NCI-H1105 treated with DMSO at 0.1 percent for 48 hours (cell line): ENCODE results near the gene OR7D2.
A peak's percentile ranks its signal among the peaks of the same experiment; 100 is the strongest.

ENCODE experiments used
- DNase-seq: peaks from one replicate; lab custom pipeline; 2025; lab: John Stamatoyannopoulos, UW

Gene OR7D2

DNA sequence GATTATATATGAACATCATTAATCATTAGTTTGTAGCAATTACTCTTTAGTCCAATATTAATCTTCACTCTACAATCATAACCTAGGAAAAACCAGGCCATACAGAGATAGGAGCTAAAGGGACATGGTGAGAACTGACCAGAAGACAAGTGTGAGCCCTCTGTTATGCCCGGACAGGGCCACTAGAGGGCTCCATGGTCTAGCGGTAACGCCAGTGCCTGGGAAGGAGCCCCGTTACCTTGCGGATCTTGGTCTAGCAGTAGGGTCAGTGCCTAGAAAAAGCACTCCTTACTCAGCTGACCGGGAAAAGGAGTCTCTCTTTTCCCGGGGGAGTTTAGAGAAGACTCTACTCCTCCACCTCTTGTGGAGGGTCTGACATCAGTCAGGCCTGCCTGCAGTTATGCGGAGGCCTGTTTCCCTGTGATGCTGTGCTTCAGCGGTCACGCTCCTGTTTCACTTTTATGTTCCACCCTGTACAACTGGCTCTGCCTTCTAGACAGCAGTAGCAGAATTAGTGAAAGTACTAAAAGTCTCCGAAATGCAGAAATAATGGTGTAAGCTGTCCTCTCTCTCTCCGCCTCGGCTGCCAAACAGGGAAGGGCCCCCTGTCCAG is 26.8 kb downstream of the OR7D2 start:
- peak; percentile 50 for DNase-seq

GRCh38 chr19:9219489-9219888 is 40.7 kb downstream of the OR7D2 start, which contains the start of gene OR7D4:
OR7D4 (minus strand) TSS chr19:9219589; CDS start chr19:9214837, 4,752 bp downstream.
- DNase-seq: no peak
